Measurements from ENCODE around the gene ARMC9.
A peak's percentile ranks its signal among the peaks of the same experiment; 100 is the strongest.
"Not testable (repeated sequence)": the region's sequence is repeated elsewhere in the genome, so short reads cannot be mapped to it uniquely, and the experiment has no call there.

Gene ARMC9

DNA sequence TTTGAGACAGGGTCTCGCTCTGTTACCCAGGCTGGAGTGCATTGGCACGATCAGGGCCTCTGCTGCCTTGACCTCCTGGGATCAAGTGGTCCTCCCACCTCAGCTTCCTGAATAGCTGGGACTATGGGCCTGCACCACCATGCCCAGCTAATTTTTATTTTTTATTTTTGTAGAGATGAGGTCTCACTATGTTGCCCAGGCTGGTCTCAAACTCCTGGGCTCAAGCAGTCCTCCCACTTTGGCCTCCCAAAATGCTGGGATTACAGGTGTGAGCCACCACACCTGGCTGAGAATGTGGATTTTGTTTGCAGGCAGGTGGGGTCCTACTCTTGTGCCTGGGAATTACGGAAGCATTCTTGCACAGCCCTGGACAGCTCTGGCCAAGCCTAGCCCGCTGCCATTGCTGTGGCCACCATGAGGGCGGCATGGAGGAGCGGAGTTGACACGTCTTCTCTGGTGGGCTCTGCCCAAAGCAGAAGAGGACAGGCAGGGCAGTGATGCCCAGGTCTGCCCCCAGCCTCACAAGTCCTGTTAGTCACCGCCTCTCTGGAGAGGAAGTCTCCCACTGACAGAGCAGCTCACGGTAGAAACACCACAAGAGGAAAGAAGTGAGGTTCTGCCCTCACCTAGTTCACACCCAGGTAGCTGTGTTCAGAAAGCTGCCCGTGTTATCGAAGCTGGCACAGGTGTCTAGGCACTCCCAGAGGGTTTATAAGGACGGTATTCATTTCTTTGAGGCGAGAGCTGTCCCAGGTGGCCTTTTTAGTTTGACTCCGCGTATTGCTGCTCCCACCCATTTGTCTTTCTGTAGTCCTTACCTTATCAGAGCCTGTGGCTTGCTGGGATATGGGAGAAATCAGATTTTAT, 46.2 kb downstream of the ARMC9 start:
- no peak for DNase-seq

DNA sequence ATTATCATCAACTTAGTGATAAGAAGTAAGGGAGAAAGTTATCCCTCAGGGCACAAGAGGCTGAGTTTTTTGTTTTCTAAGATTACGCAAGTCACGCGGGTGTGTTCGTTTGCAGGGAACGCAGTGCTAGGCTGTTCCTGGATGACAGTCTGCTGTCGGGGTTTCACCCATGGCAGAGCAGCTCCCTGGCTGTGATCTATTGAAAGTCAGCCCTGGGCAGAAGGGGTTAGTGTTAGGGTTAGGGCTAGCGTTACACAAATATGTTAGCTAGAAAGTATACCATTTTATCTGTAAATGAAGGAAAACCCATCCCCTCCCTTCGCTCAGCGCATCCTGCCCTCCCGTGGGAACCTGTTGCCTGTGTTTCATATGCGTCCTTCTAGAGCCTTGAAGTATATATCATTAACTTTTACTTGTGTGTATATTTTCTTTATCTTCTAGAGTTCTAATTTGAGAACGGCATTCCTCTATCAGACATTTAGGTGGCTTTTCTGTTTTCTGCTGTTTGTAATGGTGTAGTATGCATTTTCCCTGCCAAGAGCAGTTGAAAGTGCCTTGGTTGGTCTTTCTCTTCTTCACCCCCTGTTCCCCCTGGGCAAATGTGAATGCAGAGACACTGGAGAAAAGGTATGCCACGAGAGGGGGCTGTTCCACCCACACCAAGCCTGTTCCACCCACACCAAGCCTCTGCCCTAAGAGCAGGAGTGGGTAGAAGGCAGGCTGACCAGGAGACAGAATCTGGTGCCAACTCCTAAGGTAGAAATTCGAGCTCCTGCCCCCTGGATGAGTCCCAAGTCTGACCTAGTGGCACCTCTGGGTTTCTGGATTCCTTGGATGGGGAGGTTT, 47.0 kb downstream of the ARMC9 start:
- no peak for ATAC-seq
- no peak for DNase-seq

More for the DNA sequence above, 46.2 kb downstream of the ARMC9 start:
- ATAC-seq, result no peak

DNA sequence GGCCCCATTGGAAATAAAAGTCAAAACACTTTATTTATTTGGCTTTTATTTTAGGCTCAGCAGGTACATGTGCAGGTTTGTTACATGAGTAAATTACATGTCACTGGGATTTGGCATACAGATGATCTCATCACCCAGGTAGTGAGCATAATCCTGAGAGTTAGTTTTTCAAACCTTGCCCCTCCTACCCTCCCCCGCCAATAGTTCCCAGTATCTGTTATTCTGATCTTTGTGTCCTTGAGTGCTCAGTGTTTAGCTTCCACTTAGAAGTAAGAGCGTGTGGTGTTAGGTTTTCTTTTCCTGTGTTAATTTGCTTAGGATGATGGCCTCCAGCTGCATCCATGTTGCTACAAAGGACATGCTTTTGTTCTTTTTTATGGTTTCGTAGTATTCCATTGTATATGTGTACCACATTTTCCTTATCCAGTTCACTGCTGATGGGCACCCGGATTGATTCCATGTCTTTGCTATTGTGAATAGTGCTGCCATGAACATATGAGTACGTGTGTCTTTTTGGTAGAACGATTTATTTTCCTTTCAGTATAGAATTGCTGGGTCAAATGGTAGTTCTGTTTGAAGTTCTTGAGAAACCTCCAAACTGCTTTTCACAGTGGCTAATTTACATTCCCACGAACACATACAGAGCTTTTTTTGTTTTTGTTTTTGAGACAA, 47.9 kb downstream of the ARMC9 start:
- no peak for ATAC-seq
- no peak for DNase-seq

DNA sequence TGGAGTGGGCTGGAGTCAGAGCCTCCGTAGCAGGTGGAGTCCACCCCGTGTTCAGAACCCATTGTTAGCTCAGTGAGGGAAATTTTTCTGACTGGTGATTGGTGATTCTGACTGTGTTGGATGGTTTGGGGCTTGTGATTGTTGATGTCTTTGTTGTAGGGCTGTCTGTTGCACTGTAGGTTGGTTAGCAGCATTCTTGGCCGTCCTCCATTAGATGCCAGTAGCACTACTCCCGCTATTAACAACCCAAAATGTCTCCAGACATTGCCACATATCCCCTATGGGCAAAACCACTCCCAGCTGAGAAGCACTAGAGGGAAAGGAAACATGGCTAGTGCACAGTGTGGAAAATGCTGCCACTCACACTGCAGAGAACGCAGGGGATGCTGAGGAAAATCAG, 51.7 kb downstream of the ARMC9 start:
- DNase-seq, result no peak
- no peak for ATAC-seq

DNA sequence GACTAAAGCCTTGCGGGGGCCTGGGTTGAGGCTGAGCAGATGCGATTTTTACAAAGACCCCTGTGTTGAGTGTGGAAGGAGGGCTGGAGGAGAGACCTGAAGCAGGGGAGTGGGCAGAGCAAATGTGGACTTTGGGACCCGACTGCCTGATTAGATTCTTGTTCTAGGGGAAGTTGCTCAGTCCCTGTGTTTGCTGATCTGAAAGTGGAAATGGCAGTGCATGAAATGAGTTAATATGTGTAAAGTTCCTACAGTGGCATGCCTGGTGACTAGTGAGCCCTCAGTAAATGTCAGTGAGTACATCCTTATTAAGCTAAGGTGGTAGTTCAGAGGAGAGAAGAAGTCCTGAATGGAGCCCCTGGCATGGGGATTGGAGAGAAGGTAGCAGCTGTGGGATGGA, 52.3 kb downstream of the ARMC9 start:
- ATAC-seq, result no peak
- DNase-seq, result no peak

DNA sequence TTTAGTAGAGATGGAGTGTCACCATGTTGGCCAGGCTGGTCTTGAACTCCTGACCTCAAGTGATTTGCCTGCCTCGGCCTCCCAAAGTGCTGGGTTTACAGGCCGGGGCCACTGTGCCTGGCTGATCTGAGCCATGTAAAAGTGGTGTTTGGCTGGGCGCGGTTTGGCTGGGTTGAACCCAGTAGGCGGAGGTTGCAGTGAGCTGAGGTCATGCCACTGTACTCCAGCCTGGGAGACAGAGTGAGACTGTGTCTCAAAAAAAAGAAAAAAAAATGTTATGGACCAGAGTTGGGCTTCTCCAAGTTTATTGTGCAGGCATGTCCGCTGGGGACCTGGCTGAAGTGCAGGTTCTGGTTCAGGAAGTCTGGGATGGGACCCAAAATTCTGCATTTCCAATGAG, 54.9 kb downstream of the ARMC9 start:
- not testable (repeated sequence) for DNase-seq, ATAC-seq

DNA sequence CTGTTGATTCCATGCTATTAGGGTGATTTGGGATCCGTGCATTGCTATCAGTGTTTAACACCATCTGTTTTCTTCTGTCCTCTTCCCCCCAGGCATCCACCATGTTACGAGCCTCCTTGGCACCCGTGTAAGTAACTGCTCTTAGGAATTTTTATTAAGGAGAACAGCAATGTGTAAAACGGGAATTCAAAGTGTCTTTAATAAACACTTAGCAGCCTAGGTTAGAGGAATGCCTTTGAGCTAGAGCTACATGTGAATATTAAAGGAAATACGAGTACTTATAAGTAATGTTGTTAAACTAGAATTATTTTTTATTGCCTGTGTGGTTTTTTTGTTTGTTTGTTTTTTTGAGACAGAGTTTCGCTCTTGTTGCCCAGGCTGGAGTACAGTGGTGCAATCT, 58.1 kb downstream of the ARMC9 start:
- DNase-seq, result no peak
- no peak for ATAC-seq

DNA sequence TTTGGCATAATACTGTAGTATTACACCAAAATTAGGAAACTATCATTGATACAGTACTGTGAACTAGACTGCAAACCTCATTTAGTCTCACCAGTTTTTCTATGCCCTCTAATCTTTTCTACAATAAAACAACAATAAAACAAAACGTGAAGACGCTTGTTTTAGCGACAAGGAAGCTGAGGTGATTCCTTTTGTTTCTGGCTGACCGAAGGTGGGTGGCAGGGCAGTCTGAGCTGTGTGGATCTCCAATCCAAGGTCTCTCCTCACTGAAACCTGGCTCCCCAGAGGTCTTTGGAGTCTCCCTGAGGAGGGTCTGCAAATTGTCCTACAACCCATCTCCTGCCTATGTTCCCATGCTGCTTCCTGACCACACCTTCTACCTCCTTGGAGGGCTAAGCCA, 59.3 kb downstream of the ARMC9 start:
- DNase-seq (no peak), ATAC-seq (no peak)

DNA sequence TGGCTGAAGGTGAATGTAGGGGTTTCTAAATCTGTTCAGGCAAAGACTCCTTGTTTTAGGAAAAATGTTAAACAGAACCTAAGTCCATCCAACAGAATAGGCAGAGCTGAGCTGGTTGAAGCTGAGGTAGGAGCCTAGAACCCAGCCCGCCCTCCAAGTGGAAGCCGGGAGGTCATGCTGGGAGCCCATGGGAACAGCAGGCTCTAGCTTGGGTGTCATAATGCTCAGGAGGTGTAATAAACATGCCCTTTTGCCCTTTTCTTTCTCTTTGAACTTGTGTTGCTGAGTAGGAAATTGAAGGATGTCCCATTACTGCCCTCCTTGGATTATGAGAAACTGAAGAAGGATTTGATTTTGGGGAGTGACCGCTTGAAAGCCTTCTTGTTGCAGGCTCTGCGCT, 60.3 kb downstream of the ARMC9 start:
- DNase-seq (no peak), ATAC-seq (no peak)

DNA sequence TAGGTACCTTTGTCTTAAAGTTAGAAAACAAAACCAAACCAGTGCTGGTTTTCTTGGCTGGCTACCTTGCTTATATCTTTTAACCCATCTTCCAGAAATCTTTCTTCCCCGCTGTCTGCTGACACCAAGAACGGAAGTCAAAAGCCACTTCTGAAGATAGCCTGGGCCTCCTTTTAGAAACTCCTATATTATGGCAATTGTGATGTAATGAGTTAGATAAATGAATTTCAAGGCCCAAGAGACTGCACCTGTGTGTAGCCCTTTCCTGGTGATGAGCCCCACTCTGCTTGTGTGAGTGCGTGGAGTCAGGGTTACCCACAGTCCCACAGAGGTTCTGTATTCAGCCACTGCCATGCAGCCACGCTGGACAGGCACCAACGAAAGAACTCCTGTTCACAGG, 60.7 kb downstream of the ARMC9 start:
- ATAC-seq (peak; percentile 28), DNase-seq (no peak)

DNA sequence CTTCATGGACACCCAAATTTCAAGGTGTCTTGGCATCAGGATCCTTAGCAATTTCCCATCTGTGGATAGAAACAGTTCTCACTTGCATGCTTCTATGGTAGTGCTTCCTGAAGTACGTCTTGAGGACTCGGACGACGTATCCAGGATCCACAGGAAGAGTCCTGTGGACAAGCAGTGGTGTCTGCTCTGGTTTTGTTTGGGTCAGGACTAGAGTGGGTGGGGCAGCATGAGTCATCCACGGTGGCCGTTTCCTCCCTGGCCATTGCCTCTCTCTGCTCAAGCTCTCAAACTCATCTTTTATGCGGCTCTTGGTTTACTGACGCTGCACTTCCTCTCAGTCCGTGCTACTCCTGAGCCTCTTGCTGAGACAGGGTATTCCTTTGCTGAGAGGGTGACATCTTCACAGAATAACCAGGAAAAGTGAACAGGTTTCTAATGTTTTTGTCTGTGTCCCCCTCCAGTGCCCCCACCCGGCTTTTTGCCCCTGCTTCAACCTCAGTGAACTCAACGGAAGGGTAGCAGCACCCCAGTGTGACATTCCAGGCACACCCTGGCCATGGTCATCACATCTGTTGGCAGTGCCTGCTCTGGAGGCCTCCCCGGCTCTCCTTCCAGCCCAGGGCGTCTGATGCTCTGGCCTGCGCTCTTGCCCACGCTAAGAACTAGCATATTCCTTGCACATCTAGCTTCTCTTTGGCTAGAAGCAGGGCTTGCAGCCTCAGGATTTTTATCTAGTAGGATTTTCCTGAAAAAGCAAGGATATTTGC, 62.2 kb downstream of the ARMC9 start:
- ATAC-seq, result no peak
- no peak for DNase-seq

DNA sequence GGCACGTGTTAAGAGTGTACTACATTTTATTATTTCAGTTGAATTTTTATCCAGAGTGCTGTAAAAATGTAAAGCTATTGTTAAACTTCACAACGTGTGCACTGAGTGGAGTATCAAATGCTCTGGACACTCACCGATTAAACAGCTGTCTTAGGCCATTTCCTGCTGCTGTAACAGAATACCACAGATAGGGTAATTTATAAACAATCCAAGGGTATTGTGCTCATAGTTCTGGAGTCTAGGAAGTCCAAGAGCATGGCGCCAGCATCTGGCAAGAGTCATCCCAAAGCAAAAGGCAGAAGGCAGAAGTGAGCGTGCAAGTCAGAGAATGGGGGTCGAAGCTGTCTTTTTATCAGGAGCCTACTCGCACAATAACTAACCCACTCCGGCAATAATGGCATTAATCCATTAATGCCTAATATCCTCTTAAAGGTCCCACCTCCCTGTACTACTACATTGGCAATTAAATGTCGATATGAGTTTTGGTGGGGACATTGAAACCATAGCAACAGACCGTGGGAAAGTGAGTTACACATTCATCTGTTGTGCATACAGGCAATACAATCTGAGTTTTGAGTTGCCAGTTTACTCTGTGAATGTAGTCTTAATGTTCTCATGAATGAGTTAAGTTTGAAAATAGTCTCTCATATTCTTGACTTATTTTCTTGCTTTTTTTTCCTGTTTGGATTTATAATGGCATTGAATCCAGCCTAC, 64.8 kb downstream of the ARMC9 start:
- no peak for ATAC-seq
- no peak for DNase-seq

DNA sequence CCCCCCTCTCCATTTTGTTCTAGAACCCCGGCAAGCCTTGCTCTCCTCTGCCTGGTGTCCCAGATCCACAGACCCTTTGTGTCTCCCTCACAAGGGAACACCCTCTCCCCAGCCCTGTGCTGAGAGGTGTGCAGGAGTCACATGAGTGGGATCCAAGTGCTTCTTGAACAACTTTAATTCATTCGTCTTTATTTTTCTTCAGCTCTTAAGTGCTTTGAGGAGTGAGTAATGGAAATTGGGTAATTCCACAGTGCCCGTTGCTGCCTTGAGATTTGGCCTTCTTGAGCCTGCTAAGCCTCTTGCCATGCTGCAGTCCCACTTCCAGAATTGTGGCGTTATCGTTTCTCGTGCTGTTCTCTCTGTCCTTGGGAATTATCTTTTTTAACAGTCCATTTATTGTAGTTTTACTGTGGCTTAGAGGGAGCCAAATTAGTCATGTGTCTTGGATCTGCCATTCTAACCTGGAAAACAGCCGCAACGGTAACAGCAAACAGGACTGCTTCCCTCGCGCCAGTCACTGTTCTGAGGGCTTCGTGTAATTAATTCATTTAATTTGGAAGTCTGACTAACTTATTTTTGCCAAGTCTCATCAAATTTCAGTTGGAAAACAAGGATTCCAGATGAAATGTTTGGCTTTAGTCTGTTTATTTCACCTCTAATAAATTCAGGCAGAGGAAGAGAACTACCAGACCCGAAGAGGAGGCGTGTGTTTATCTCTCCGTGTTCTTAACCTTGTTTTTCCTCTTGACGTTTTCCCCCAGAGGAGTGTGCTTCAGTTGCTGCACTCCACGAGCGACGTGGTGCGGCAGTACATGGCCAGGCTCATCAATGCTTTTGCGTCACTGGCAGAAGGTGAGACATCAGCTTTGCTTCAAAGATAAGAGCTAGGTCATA, 72.0 kb downstream of the ARMC9 start:
- ATAC-seq (no peak), DNase-seq (no peak)

DNA sequence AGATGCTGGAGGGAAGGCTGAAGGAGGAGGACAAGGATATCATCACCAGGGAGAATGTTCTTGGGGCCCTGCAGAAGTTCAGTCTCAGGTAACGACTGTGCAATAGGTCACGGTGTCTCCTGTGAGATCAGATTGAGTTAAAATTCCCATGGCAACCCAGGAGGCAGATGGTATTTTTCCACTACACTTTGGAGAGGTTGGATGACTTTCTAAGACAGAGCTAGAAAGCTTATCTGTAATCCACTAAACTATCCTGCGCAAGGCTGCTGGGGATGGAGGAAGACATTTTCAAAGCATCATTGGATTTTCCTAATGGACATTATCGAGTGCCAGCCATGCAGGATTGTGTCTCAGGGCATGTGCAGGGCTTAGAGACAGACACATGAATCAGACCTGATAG, 74.6 kb downstream of the ARMC9 start:
- no peak for DNase-seq
- ATAC-seq, result no peak

DNA sequence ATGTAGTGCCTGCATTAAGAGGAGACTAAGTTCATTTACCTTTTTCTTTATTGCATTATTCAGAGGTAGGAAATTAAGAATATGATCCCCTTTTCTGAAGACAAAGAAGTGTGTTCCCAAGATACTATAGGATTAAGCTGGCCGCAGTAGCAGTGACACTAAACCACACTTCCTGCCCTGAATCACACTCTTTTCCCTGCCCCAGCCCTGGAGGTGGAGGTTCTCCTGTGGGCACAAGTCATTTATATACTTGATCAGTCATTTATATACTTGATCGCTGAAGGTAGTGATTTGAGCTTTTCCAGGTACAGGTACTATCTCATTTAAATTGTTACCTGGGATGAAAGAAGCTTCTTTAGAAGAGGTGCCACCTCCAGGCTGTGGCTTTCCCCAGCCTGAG, 78.6 kb downstream of the ARMC9 start:
- no peak for DNase-seq
- no peak for ATAC-seq

DNA sequence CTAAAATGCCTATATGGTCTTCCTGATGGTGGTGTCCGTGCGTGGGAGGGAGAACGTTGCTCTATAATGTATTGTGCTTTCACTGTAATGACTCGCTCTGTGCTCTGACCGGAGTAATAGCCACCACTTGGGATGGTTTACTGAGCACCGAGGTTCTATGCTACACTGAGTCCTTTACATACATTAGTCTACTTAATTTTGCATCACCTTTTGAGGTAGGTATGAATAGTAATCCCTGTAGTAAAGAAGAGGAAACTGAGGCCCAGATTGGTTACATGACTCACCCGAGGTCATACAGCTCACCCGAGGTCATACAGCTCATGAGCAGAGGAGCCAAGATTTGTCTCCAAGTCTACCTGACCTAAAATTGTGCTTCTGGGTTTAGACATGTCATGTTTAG, 79.5 kb downstream of the ARMC9 start:
- DNase-seq, result no peak
- peak; percentile 32 for ATAC-seq

DNA sequence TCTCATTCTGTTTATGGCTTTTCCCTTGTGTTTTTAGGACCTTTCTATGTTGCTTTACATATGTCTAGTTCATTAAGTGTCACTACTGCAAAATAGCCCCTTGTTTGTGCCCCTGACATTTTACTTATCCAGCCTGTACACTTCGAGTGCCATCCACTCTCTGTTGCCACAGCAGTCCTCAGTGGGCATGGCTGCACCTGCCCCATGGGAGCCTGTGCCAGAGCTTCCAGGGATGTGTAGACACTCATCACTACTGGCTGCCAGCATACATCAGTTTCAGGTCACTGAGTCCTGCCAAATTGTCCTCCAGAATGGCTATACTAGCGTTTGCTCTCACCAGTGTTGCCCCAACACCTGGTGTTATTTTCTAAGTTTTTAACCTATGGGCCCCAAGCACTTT, 80.4 kb downstream of the ARMC9 start:
- DNase-seq, result no peak
- no peak for ATAC-seq

DNA sequence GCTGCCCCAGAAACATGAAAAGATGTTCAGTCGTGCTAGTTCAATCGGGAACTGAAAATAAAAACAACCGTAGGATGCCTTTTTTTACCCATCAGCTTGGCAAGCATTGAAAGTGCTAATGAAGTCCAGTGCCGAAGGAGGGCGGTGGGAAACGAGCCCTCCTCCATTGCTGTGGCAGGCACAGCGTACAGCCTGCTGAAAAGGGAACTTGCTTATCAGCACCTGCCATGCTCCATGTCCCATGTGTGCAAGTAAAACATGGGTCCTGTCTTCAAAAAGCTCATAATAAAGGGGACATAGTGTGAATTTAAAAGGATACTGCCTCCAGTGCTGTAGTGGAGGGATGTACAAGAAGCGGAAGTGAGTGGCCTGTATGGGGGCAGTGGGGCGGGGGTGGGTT, 82.4 kb downstream of the ARMC9 start:
- DNase-seq (no peak), ATAC-seq (no peak)

DNA sequence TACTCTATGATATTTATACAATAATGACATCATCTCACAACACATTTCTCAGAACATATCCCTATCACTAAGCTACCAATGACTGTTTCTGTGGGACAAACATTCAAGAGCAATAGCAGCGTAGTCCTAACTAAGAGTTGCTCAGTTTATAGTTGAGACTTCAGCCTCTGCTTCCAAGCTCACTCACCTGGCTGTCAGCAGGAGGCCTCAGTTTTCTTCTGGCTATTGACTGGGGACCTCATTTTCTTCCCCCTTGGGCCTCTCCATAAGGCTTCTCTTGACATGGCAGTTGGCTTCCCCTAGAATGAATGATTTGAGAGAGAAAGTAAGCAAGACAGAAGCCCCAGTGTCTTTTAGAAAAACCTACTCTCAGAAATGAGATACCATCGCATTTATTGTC, 85.9 kb downstream of the ARMC9 start:
- DNase-seq (no peak), ATAC-seq (no peak)

DNA sequence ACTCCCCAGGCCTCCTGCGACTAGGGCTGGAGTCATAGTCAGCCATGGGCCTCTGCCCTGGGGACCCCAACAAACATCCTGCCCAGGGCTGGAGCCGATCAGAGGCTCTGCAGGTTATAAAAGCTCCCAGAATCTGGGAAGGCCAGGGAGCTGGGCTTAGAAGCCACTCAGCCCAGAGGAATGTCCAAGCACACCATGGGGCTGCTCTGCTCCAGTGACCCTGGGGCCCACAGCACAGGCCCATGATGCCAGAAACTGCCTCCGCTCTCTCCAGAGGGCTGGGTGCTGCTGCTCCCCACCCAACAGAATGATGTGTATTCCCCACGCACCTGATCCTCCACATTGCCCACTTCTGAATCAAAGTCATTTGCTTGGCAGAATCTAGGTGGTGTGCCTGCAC, 88.5 kb downstream of the ARMC9 start:
- no peak for DNase-seq
- ATAC-seq, result no peak
